SK-N-SH (cell line): ENCODE measurements around the gene SMIM3. TPM values are rescaled to one million over a fixed set of nuclear protein-coding genes. Genes with fewer than 3 reads are reported as not detected.

ENCODE experiments used
- CTCF ChIA-PET: fragments of 300-600, 350-600 bp; formaldehyde crosslinking; extraction: SDS; loops from one replicate; lab custom pipeline; 2021; lab: Yijun Ruan, JAX
- POLR2A ChIA-PET: fragments of 350-600 bp; sonication (Branson Sonifier 250); formaldehyde crosslinking; extraction: SDS; loops from one replicate; lab custom pipeline; 2020; ENCODE audit warnings: antibody characterized with exemption, inconsistent platforms; lab: Yijun Ruan, JAX
- DNase-seq: peaks from one replicate; pipeline ENCODE4 v3.0.0; 2012
- H2AFZ ChIP-seq: fragments of 200-600 bp; sonication (generic); 2 replicates; pipeline ENCODE4 v1.8.1; 2016; ENCODE audit warnings: antibody characterized with exemption, mild to moderate bottlenecking, low read depth
- H3F3A ChIP-seq: fragments of 200-600 bp; sonication (generic); replicated peaks from 2 replicates; pipeline ENCODE3; 2016; ENCODE audit warnings: antibody characterized with exemption, mild to moderate bottlenecking; ENCODE audit not compliant: insufficient read depth
- H3K27ac ChIP-seq, 2 experiments: fragments of 200-500 bp in 1 of 2; fragments of 200-600 bp in 1 of 2; sonication (Bioruptor generic) in 1 of 2; sonication (generic), shearing (Covaris generic) in 1 of 2; 2 replicates each; pipeline versions ENCODE4 v1.5.1 to v1.6.1; 2014 to 2016; ENCODE audit warnings: low read depth in 2 of 2, inconsistent platforms in 1 of 2, low read length in 1 of 2, mild to moderate bottlenecking in 1 of 2, mixed read lengths in 1 of 2
- H3K27me3 ChIP-seq: fragments of 200-600 bp; sonication (generic), shearing (Covaris generic); 2 replicates; pipeline ENCODE4 v1.6.1; 2016; ENCODE audit warnings: mixed run types; ENCODE audit not compliant: insufficient read depth
- H3K36me3 ChIP-seq, 2 experiments: fragments of 200-500 bp in 1 of 2; fragments of 200-600 bp in 1 of 2; sonication (Bioruptor generic) in 1 of 2; sonication (generic) in 1 of 2; replicated peaks in 1 of 2; 2 replicates each; pipeline versions ENCODE3 to v1.5.1; 2014 to 2016; ENCODE audit warnings: low read length in 1 of 2, mild to moderate bottlenecking in 1 of 2; ENCODE audit not compliant: insufficient read depth in 2 of 2, control insufficient read depth in 1 of 2
- H3K4me1 ChIP-seq, 2 experiments: fragments of 200-500 bp in 1 of 2; fragments of 200-600 bp in 1 of 2; sonication (Bioruptor generic) in 1 of 2; sonication (generic), shearing (Covaris generic) in 1 of 2; 2 replicates each; pipeline versions ENCODE4 v1.5.1 to v1.6.1; 2014 to 2016; ENCODE audit warnings: low read depth in 1 of 2, low read length in 1 of 2, mixed run types in 1 of 2; ENCODE audit not compliant: insufficient read depth in 2 of 2, control insufficient read depth in 1 of 2
- H3K4me2 ChIP-seq: fragments of 200-600 bp; sonication (generic), shearing (Covaris generic); 2 replicates; pipeline ENCODE4 v1.6.1; 2017; ENCODE audit warnings: mixed run types
- H3K4me3 ChIP-seq, 2 experiments: fragments of 200-500 bp in 1 of 2; fragments of 200-600 bp in 1 of 2; sonication (Bioruptor generic) in 1 of 2; sonication (generic), shearing (Covaris generic) in 1 of 2; 2 replicates each; pipeline versions ENCODE4 v1.5.1 to v1.8.1; 2014 to 2016; ENCODE audit warnings: low read depth in 2 of 2, inconsistent platforms in 1 of 2, low read length in 1 of 2, mild to moderate bottlenecking in 1 of 2, mixed read lengths in 1 of 2, moderate library complexity in 1 of 2
- H3K79me2 ChIP-seq: fragments of 200-600 bp; sonication (generic); 2 replicates; pipeline ENCODE4 v1.8.1; 2017; ENCODE audit warnings: mild to moderate bottlenecking; ENCODE audit not compliant: insufficient read depth
- H3K9ac ChIP-seq: fragments of 200-600 bp; sonication (generic); 2 replicates; pipeline ENCODE4 v1.6.1; 2017; ENCODE audit warnings: mixed run types
- H3K9me2 ChIP-seq: fragments of 200-600 bp; sonication (generic); 2 replicates; pipeline ENCODE4 v1.6.1; 2017; ENCODE audit warnings: mixed run types
- H3K9me3 ChIP-seq: fragments of 200-600 bp; sonication (generic); 2 replicates; pipeline ENCODE4 v1.6.1; 2017; ENCODE audit warnings: mixed run types, mild to moderate bottlenecking, moderate library complexity
- H4K20me1 ChIP-seq: fragments of 200-600 bp; sonication (generic); 2 replicates; pipeline ENCODE4 v1.6.1; 2017; ENCODE audit warnings: mild to moderate bottlenecking, mixed run types; ENCODE audit not compliant: insufficient read depth
- ELF1 ChIP-seq: IDR thresholded peaks from 2 replicates; pipeline ENCODE4 v1.4.0; 2012
- EZH2phosphoT487 ChIP-seq: fragments of 200-600 bp; sonication (generic); IDR thresholded peaks from 2 replicates; pipeline ENCODE4 v1.6.1; 2017; ENCODE audit warnings: low read depth, mixed run types, mild to moderate bottlenecking, antibody characterized with exemption, moderate library complexity, borderline replicate concordance
- FOSL2 ChIP-seq: IDR thresholded peaks from 2 replicates; pipeline ENCODE4 v1.4.0; 2012; ENCODE audit warnings: low read depth, mild to moderate bottlenecking, moderate library complexity, borderline replicate concordance
- FOXJ3 ChIP-seq: sonication (generic); formaldehyde crosslinking; IDR thresholded peaks from 2 replicates; pipeline ENCODE4 v1.5.1; 2020; ENCODE audit warnings: mild to moderate bottlenecking, missing genetic modification reagents
- FOXM1 ChIP-seq: IDR thresholded peaks from 2 replicates; pipeline ENCODE4 v1.4.0; 2012; ENCODE audit warnings: low read depth, mild to moderate bottlenecking
- GATA2 ChIP-seq: sonication (generic); formaldehyde crosslinking; IDR thresholded peaks from 2 replicates; pipeline ENCODE4 v1.5.0; 2020; ENCODE audit warnings: mild to moderate bottlenecking, missing genetic modification reagents
- JUND ChIP-seq: IDR thresholded peaks from 2 replicates; pipeline ENCODE4 v1.4.0; 2012
- NFIC ChIP-seq: IDR thresholded peaks from 2 replicates; pipeline ENCODE4 v1.4.0; 2012; ENCODE audit warnings: borderline replicate concordance
- RAD21 ChIP-seq: IDR thresholded peaks from 2 replicates; pipeline ENCODE4 v1.6.1; 2012; ENCODE audit warnings: mild to moderate bottlenecking, low read length
- RFX5 ChIP-seq: IDR thresholded peaks from 2 replicates; pipeline ENCODE4 v1.6.1; 2012; ENCODE audit warnings: mild to moderate bottlenecking, improper control_type of control experiment, low read length
- TCF12 ChIP-seq: IDR thresholded peaks from 2 replicates; pipeline ENCODE4 v1.4.0; 2012
- YY1 ChIP-seq: IDR thresholded peaks from 2 replicates; pipeline ENCODE4 v1.4.0; 2012; ENCODE audit warnings: low read depth, mild to moderate bottlenecking
- WGBS: methylation state at CpG from one replicate; pipeline ENCODE4 v1.1.6; 2017; ENCODE audit warnings: low lambda C conversion rate; 5-methylcytosine and 5-hydroxymethylcytosine counted together
- polyA plus RNA-seq, 3 experiments: library from polyadenylated mRNA; depleted of rRNA; stranded (reverse); fragments of >200 nt; gene quantifications; 2 replicates each; pipeline ENCODE4 v1.2.3, GENCODE V29; 2012
- TF ChIP-seq, protein P1 (sequence below): fragments of 150-350 bp; IDR thresholded peaks from 2 replicates; pipeline ENCODE4 v1.6.1; 2017; ENCODE audit warnings: antibody characterized with exemption, low read length, low read depth, borderline replicate concordance
- TF ChIP-seq, protein P2 (sequence below): IDR thresholded peaks from 2 replicates; pipeline ENCODE4 v1.6.1; 2012; ENCODE audit warnings: mild to moderate bottlenecking, low read depth, low read length, moderate library complexity
- TF ChIP-seq, protein P3 (sequence below): IDR thresholded peaks from 2 replicates; pipeline ENCODE4 v1.4.0; 2012; ENCODE audit warnings: low read depth

SMIM3 gene
- polyA plus RNA-seq, 1 of the 3 experiments (the other 2 are of a cell fraction) = 39.9 TPM

DNA sequence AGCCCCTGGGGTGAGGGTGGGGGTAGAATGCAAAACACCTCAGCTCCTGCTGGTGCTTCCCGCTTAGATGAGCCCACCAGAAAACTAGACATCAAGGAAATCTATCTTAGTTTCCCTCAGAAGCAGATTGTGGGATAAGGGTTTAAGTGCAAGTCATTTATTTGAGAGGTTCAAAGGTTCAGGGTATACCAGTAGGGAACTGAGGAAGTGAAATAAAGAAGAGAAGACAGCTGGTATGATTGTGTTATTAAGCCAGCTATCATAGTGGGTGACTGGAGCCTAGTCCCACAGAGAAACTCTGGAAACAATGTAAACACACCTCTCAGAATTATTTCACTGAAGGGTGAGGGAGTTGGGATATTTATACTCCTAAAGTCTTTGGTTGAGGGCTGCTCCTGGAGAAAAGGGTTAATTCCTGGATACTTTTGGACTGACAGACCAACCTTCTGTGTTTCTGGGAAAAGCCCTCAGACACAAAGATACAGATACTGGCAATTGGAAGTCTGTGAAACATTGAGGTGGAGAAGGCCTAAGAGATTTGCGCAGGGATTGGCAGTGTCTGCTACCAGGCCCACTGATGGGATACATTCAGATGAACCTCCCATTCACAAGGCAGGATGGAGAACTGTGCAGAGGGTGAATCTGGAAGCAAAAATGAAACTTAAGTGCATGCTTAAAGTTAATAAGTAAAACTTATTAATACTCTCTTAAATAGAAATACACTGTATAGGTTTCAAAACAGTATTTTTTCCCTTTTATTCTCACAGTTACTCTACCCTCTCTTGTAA is 13.4 kb upstream of the SMIM3 start:
- no peak for DNase-seq
- no peaks in the 10 kb centered on the region for H3K9me3 ChIP-seq
- H3K27me3 ChIP-seq = no peaks in the 10 kb centered on the region
- TF ChIP-seq FOXJ3 (no peak), TCF12 (no peak), FOXM1 (no peak), GATA2 (CRISPR knock-in tag) (no peak), RFX5 (no peak)
- TF ChIP-seq, protein P1, sequence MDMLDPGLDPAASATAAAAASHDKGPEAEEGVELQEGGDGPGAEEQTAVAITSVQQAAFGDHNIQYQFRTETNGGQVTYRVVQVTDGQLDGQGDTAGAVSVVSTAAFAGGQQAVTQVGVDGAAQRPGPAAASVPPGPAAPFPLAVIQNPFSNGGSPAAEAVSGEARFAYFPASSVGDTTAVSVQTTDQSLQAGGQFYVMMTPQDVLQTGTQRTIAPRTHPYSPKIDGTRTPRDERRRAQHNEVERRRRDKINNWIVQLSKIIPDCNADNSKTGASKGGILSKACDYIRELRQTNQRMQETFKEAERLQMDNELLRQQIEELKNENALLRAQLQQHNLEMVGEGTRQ = no peak
- TF ChIP-seq, protein P2, sequence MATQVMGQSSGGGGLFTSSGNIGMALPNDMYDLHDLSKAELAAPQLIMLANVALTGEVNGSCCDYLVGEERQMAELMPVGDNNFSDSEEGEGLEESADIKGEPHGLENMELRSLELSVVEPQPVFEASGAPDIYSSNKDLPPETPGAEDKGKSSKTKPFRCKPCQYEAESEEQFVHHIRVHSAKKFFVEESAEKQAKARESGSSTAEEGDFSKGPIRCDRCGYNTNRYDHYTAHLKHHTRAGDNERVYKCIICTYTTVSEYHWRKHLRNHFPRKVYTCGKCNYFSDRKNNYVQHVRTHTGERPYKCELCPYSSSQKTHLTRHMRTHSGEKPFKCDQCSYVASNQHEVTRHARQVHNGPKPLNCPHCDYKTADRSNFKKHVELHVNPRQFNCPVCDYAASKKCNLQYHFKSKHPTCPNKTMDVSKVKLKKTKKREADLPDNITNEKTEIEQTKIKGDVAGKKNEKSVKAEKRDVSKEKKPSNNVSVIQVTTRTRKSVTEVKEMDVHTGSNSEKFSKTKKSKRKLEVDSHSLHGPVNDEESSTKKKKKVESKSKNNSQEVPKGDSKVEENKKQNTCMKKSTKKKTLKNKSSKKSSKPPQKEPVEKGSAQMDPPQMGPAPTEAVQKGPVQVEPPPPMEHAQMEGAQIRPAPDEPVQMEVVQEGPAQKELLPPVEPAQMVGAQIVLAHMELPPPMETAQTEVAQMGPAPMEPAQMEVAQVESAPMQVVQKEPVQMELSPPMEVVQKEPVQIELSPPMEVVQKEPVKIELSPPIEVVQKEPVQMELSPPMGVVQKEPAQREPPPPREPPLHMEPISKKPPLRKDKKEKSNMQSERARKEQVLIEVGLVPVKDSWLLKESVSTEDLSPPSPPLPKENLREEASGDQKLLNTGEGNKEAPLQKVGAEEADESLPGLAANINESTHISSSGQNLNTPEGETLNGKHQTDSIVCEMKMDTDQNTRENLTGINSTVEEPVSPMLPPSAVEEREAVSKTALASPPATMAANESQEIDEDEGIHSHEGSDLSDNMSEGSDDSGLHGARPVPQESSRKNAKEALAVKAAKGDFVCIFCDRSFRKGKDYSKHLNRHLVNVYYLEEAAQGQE = no peak
- TF ChIP-seq, protein P3, sequence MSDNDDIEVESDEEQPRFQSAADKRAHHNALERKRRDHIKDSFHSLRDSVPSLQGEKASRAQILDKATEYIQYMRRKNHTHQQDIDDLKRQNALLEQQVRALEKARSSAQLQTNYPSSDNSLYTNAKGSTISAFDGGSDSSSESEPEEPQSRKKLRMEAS = no peak
- no peak overlapping the region for H3K9ac ChIP-seq
- no peaks in the 10 kb centered on the region for H3K9me2 ChIP-seq
- POLR2A ChIA-PET = no interaction called here
- peaks cover 6 to 11% of the 10 kb centered on the region in 2 experiments; a peak in 2 of 4 replicates for H3K4me1 ChIP-seq
- no peak overlapping the region for H3K4me3 ChIP-seq
- H3F3A ChIP-seq = no peaks in the 10 kb centered on the region
- 88% methylated on average over 2 of the region's 2 CpGs for WGBS
- no peak overlapping the region for H3K27ac ChIP-seq
- CTCF ChIA-PET = interaction anchor here (1.2 to 3.1 kb wide), 2 partner anchors 12 to 82 kb away, joined by 5 to 35 read pairs; partner anchors contain the start of gene SMIM3
- no peaks in the 10 kb centered on the region for H3K36me3 ChIP-seq
- H4K20me1 ChIP-seq = no peaks in the 10 kb centered on the region
- H3K4me2 ChIP-seq = no peak overlapping the region
- H3K79me2 ChIP-seq = no peaks in the 10 kb centered on the region
- no peak overlapping the region for H2AFZ ChIP-seq

DNA sequence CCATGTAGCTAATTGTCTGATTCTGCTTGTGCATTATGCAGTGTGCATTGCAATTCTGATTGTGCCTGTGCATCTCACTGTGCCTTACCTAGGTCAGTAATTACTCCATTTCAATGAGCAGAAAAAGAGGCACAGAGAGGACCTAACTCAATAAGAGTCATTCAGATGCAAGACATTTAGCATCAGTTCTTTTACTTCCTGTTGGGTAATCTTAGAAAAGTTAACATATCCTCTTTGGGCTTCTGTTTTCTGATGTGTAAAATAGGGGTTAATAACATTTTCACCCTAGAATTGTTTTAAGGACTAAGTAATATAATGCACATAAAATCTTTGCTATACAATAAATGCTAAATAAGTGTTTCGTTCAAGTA is 12.8 kb upstream of the SMIM3 start:
- 63% methylated on average over 1 of the region's 1 CpG for WGBS
- Histone ChIP-seq H3K27ac (no peak overlapping the region), H3K9ac (no peak overlapping the region), H3F3A (no peaks in the 10 kb centered on the region), H3K9me2 (no peaks in the 10 kb centered on the region), H3K4me2 (no peak overlapping the region), H2AFZ (no peak overlapping the region), H3K4me1 (peaks cover 6 to 11% of the 10 kb centered on the region in 2 experiments; a peak in 2 of 4 replicates), H3K4me3 (no peak overlapping the region), H3K27me3 (no peaks in the 10 kb centered on the region), H3K36me3 (no peaks in the 10 kb centered on the region), H4K20me1 (no peaks in the 10 kb centered on the region), H3K79me2 (no peaks in the 10 kb centered on the region), H3K9me3 (no peaks in the 10 kb centered on the region)
- POLR2A ChIA-PET = no interaction called here
- no peak for DNase-seq
- CTCF ChIA-PET = interaction anchor here (1.0 kb wide), 1 partner anchor 108 kb away, joined by 3 read pairs; no protein-coding TSS in a partner anchor
- TF ChIP-seq RFX5 (no peak), JUND (no peak), EZH2phosphoT487 (no peak), FOSL2 (no peak), RAD21 (no peak), NFIC (no peak), YY1 (no peak), ELF1 (no peak)
- TF ChIP-seq, protein P2 = no peak
- TF ChIP-seq, protein P3 = no peak
